Heart right ventricle (tissue), 16 donors: Measurements from ENCODE around the gene NBDY. TPM values are rescaled to one million over a fixed set of nuclear protein-coding genes. Genes with fewer than 3 reads are reported as not detected.

Experiments
- ATAC-seq, 8 donors: fragments of 200-7000 bp; cut with Tn5 transposase; one replicate each; pipeline ENCODE4 v1.9.1; 2020; ENCODE audit warnings: mild to moderate bottlenecking in 8 of 8, moderate library complexity in 8 of 8, moderate number of reproducible peaks in 1 of 8
- DNase-seq, 2 donors: peaks; one replicate each; pipeline ENCODE4 v3.0.0-alpha.2; 2020
- H3K27ac ChIP-seq, 10 donors: fragments of 200-600 bp; sonication (generic) in 2 of 10; one replicate each; pipeline versions ENCODE4 v1.5.0 to v1.8.0; 2020 to 2022; ENCODE audit warnings: mild to moderate bottlenecking in 3 of 10
- H3K27me3 ChIP-seq, 7 donors: fragments of 200-600 bp; one replicate each; pipeline ENCODE4 v1.8.0; 2021 to 2022; ENCODE audit warnings: mild to moderate bottlenecking in 2 of 7
- H3K36me3 ChIP-seq, 9 donors: fragments of 200-600 bp; sonication (generic) in 1 of 9; one replicate each; pipeline versions ENCODE4 v1.5.0 to v1.8.0; 2020 to 2022; ENCODE audit warnings: mild to moderate bottlenecking in 2 of 9
- H3K4me1 ChIP-seq, 9 donors: fragments of 200-600 bp; sonication (generic) in 1 of 9; one replicate each; pipeline versions ENCODE4 v1.5.0 to v1.8.0; 2020 to 2022; ENCODE audit warnings: mild to moderate bottlenecking in 4 of 9
- H3K4me3 ChIP-seq, 10 donors: fragments of 200-600 bp; sonication (generic) in 2 of 10; one replicate each; pipeline versions ENCODE4 v1.5.0 to v1.8.0; 2020 to 2022; ENCODE audit warnings: mild to moderate bottlenecking in 7 of 10, moderate library complexity in 2 of 10
- H3K9me3 ChIP-seq, 11 donors: fragments of 200-600 bp in 10 of 11; sonication (generic) in 2 of 11; one replicate each; pipeline versions ENCODE4 v1.5.0 to v1.8.0; 2013 to 2022; ENCODE audit warnings: mild to moderate bottlenecking in 2 of 11, control low read depth in 1 of 11, moderate library complexity in 1 of 11
- WGBS, 2 donors: extraction: QIAGEN DNeasy Blood & Tissue Kit; methylation state at CpG; one replicate each; pipeline ENCODE4 v1.1.7; 2013; ENCODE audit warnings: inconsistent platforms in 1 of 2; 5-methylcytosine and 5-hydroxymethylcytosine counted together
- intact Hi-C, 10 donors: fragments of 100-400 bp; cut with DNase I; formaldehyde crosslinking; loops; one replicate each; pipeline versions ENCODE4 v1.11.1 to v1.14.2; 2022
- polyA plus RNA-seq, 2 donors: library from polyadenylated mRNA; stranded (reverse); fragments of 200-250 nt; gene quantifications; one replicate each; pipeline ENCODE4 v1.2.3, GENCODE V29; 2013
- total RNA-seq, 10 donors: library from RNA; stranded (reverse); fragmentation: NEBNext Ultra II Directional in 3 of 10; extraction: Animal tissue kit (Norgen Biotek cat#: 25700) in 3 of 10; gene quantifications; one replicate each; pipeline versions ENCODE4 v1.2.1 to v1.2.4, GENCODE V29; 2021 to 2023
- TF ChIP-seq, protein P1 (sequence below), 9 donors: fragments of 200-600 bp; sonication (generic) in 2 of 9; IDR thresholded peaks; one replicate each; pipeline versions ENCODE4 v1.5.0 to v1.8.0; 2021 to 2022; ENCODE audit warnings: antibody characterized with exemption in 9 of 9, mild to moderate bottlenecking in 5 of 9, moderate library complexity in 1 of 9
- donor health status: Arrhythmogenic right ventricular cardiomyopathy.
- donor health status: ischemic (EF 13 %, LVEDD 7.1; RV severe dilation, severe dysfunction).
- donor health status: healthy with polysubstance abuse.
- donor health status: DM: no; HTN: yes; CAD: no.
- donor health status: DM: no; HTN: no; CAD: no.
- donor health status: ischemic (EF 25% LVEDD 6.9; RV normal size, moderate dysfunction).
- donor health status: ischemic (EF 25% LVEDD 5.7; RV mildly dilated, moderate dysfunction).
- donor health status: healthy.
- donor health status: DM: yes; HTN: yes; CAD: no.
- donor health status: Ischemic cardiomyopathy.
- donor health status: ischemic (EF 35%, LVEDD 5.7; RV mildly dilated, moderate dysfunction).
- donor health status: nonischemic (EF 11% LVEDD 7.7; RV severe dilation, severe dysfunction).
- donor health status: DM: yes; HTN: yes; CAD: no.
- donor health status: PGD.
- donor health status: ischemic (EF 29% LVEDD 5.4; RV normal size, mild dysfunction).
- donor health status: nonischemic (EF 23%, LVEDD 6.1; RV moderate dilation, normal function).

Gene NBDY
- total and polyA plus RNA-seq, 12 donors: 11.4 to 36.7 (median 25.7) TPM

DNA sequence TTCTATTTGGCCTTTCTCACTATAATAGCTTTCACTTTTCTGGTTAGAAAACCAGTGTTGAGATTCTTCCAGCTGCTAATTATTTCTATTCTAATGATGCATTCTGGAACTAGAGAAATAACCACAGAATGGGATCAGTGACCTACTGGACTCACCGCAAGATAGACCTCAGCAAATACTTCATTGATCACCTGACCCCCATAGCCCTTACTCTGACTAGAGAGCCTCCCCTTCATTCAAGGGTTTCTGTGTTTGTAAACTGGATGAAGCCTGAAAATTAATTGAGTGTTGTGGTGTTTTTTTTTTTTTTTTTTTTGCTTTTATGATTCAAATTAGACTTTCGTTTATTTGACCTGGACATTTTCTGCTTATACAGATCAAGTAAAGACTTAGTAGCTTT is 97.0 kb downstream of the NBDY start:
- intact Hi-C loops: no loop called here
- WGBS, 2 donors: 94 to 95% methylated on average over 2 of the region's 2 CpGs
- TF ChIP-seq, protein P1, sequence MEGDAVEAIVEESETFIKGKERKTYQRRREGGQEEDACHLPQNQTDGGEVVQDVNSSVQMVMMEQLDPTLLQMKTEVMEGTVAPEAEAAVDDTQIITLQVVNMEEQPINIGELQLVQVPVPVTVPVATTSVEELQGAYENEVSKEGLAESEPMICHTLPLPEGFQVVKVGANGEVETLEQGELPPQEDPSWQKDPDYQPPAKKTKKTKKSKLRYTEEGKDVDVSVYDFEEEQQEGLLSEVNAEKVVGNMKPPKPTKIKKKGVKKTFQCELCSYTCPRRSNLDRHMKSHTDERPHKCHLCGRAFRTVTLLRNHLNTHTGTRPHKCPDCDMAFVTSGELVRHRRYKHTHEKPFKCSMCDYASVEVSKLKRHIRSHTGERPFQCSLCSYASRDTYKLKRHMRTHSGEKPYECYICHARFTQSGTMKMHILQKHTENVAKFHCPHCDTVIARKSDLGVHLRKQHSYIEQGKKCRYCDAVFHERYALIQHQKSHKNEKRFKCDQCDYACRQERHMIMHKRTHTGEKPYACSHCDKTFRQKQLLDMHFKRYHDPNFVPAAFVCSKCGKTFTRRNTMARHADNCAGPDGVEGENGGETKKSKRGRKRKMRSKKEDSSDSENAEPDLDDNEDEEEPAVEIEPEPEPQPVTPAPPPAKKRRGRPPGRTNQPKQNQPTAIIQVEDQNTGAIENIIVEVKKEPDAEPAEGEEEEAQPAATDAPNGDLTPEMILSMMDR (IDR thresholded peaks at IDR 0.05): no peak
- no peak overlapping the region for H3K27ac ChIP-seq
- peaks cover 0 to 20% (median 8%) of the 10 kb centered on the region in 11 donors for H3K9me3 ChIP-seq
- H3K27me3 ChIP-seq: peaks cover 0 to 54% (median 0%) of the 10 kb centered on the region in 7 donors
- H3K36me3 ChIP-seq: no peaks in the 10 kb centered on the region
- DNase-seq: no peak
- ATAC-seq: no peak
- H3K4me1 ChIP-seq: no peaks in the 10 kb centered on the region
- H3K4me3 ChIP-seq: no peak overlapping the region

DNA sequence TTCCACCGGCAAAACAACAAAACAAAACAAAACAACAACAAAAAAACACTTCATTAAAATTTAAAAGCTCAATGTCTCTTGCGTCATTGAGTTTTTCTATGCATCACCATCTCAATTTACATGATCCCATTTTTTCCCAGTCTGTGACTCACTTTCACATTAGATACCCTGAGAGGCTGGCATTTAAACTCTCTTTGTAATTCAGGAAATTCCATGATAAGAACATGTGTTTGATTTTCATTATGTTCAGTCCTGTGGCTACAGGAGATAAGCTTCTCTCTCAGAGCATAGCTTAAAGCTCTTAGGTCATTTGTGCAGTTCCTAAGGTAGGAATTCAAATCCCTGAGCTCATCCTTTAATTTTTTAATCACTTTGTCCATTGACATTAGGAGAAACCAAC is 104.6 kb downstream of the NBDY start:
- DNase-seq (no peak), ATAC-seq (no peak)
- Histone ChIP-seq H3K9me3 (peaks cover 0 to 4% (median 0%) of the 10 kb centered on the region in 11 donors), H3K27me3 (peaks cover 0 to 60% (median 0%) of the 10 kb centered on the region in 7 donors), H3K4me3 (no peak overlapping the region), H3K27ac (no peak overlapping the region), H3K4me1 (no peaks in the 10 kb centered on the region), H3K36me3 (no peaks in the 10 kb centered on the region)
- intact Hi-C loops: no loop called here
- WGBS, 2 donors: 85 to 89% methylated on average over 2 of the region's 2 CpGs
- TF ChIP-seq, protein P1 (IDR thresholded peaks at IDR 0.05): no peak

DNA sequence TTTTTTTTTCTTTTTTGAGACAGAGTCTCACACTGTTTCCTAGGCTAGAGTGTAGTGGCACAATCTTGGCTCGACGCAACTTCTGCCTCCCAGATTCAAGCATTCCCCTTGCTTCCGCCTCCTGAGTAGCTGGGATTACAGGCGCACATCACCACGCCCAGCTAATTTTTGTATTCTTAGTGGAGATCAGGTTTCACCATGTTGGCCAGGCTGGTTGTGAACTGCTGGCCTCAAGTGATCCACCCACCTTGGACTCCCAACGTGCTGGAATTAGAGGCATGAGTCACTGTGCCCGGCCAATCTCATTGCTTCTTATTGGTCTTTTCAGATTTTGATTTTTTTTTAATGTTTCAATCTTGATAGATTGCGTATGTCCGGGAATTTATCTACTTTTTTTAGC is 124.4 kb downstream of the NBDY start:
- 83 to 89% methylated on average over 9 of the region's 9 CpGs for WGBS, 2 donors
- no peak overlapping the region for H3K27ac ChIP-seq
- H3K36me3 ChIP-seq: no peaks in the 10 kb centered on the region
- DNase-seq (no peak), ATAC-seq (no peak)
- H3K4me3 ChIP-seq: no peak overlapping the region
- TF ChIP-seq, protein P1 (IDR thresholded peaks at IDR 0.05): no peak
- H3K9me3 ChIP-seq: peaks cover 0 to 17% (median 0%) of the 10 kb centered on the region in 11 donors
- H3K4me1 ChIP-seq: no peaks in the 10 kb centered on the region
- intact Hi-C loops: loop anchor here in 1 of 10 donors (10.0 kb wide), 1 partner anchor 49 kb away; no protein-coding TSS in a partner anchor
- H3K27me3 ChIP-seq: peaks cover 0 to 82% (median 0%) of the 10 kb centered on the region in 7 donors

DNA sequence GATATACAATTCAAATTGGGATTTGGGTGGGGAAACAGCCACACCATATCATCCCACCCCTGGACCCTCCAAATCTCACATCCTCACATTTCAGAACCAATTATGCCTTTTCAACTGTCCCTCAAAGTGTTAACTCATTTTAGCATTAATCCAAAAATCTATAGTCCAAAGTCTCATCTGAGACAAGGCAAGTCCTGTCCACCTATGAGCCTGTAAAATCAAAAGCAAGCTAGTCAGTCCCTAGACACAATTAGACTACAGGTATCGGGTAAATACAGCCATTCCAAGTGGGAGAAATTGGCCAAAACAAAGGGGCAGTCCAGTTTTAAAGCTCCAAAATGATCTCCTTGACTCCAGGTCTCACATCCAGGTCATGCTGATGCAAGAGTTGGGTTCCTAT is 128.0 kb downstream of the NBDY start:
- TF ChIP-seq, protein P1 (IDR thresholded peaks at IDR 0.05): no peak
- no peak for ATAC-seq
- H3K36me3 ChIP-seq: no peaks in the 10 kb centered on the region
- intact Hi-C loops: loop anchor here in 1 of 10 donors (10.0 kb wide), 1 partner anchor 52 kb away; no protein-coding TSS in a partner anchor
- H3K4me3 ChIP-seq: no peak overlapping the region
- peaks cover 0 to 63% (median 0%) of the 10 kb centered on the region in 7 donors for H3K27me3 ChIP-seq
- no peaks in the 10 kb centered on the region for H3K4me1 ChIP-seq
- 96 to 100% methylated on average over 1 of the region's 1 CpG for WGBS, 2 donors
- DNase-seq: no peak
- no peaks in the 10 kb centered on the region for H3K9me3 ChIP-seq
- H3K27ac ChIP-seq: no peak overlapping the region
